Natural killer cell (primary cell): ENCODE data around the gene FAN1. TPM values are rescaled to one million over a fixed set of nuclear protein-coding genes. Genes with fewer than 3 reads are reported as not detected.

Experiments used
- ATAC-seq, 3 donors: fragments of 150-1000 bp in 2 of 3; fragments of 200-7000 bp in 1 of 3; cut with Tn5 transposase; 1 replicate in 1 of 3; 2 replicates in 2 of 3; pipeline ENCODE4 v1.10.0; 2021; ENCODE audit warnings: mild to moderate bottlenecking in 2 of 3, moderate library complexity in 2 of 3
- DNase-seq, 2 donors: peaks; one replicate each; pipeline versions ENCODE4 v3.0.0 to v3.0.0-alpha.2; 2013 to 2021; ENCODE audit warnings: mixed read lengths in 1 of 2
- H3K27ac ChIP-seq: one replicate; pipeline ENCODE4 v1.5.1; 2013; ENCODE audit warnings: mild to moderate bottlenecking, low read length
- H3K27me3 ChIP-seq: one replicate; pipeline ENCODE4 v1.6.1; 2013; ENCODE audit warnings: low read length; ENCODE audit not compliant: control insufficient read depth, insufficient read depth
- H3K36me3 ChIP-seq: one replicate; pipeline ENCODE4 v1.6.1; 2013; ENCODE audit warnings: low read length; ENCODE audit not compliant: control insufficient read depth, insufficient read depth
- H3K4me1 ChIP-seq: one replicate; pipeline ENCODE4 v1.6.1; 2013; ENCODE audit warnings: low read length; ENCODE audit not compliant: control insufficient read depth, insufficient read depth
- H3K4me3 ChIP-seq: one replicate; pipeline ENCODE4 v1.5.1; 2013; ENCODE audit warnings: low read length
- H3K9me3 ChIP-seq: one replicate; pipeline ENCODE4 v1.6.1; 2013; ENCODE audit warnings: low read length; ENCODE audit not compliant: control insufficient read depth, insufficient read depth
- H3K27ac Mint-ChIP-seq, 2 donors: one replicate each; pipeline ENCODE4 v1.8.0; 2022; ENCODE audit warnings: mild to moderate bottlenecking in 2 of 2, mixed read lengths in 2 of 2, moderate library complexity in 1 of 2
- H3K27me3 Mint-ChIP-seq, 2 donors: one replicate each; pipeline ENCODE4 v1.8.0; 2022; ENCODE audit warnings: low read depth in 2 of 2, mixed read lengths in 2 of 2
- H3K36me3 Mint-ChIP-seq: one replicate; pipeline ENCODE4 v1.8.0; 2022; ENCODE audit warnings: mixed read lengths
- H3K4me1 Mint-ChIP-seq, 2 donors: one replicate each; pipeline ENCODE4 v1.8.0; 2022; ENCODE audit warnings: mixed read lengths in 2 of 2
- H3K4me3 Mint-ChIP-seq: one replicate; pipeline ENCODE4 v1.8.0; 2022; ENCODE audit warnings: mild to moderate bottlenecking, moderate library complexity, mixed read lengths
- H3K9me3 Mint-ChIP-seq, 2 donors: one replicate each; pipeline ENCODE4 v1.8.0; 2022; ENCODE audit warnings: mixed read lengths in 2 of 2
- CTCF ChIP-seq: fragments of 200-600 bp; IDR thresholded peaks from one replicate; pipeline ENCODE4 v1.8.0; 2022; ENCODE audit warnings: antibody characterized with exemption
- WGBS: methylation state at CpG from one replicate; pipeline ENCODE4 v1.1.7; 2013; ENCODE audit warnings: missing lambda C conversion rate; ENCODE audit not compliant: insufficient coverage; 5-methylcytosine and 5-hydroxymethylcytosine counted together
- intact Hi-C: fragments of 100-400 bp; cut with micrococcal nuclease; formaldehyde crosslinking; loops from one replicate; pipeline ENCODE4 v1.14.2; 2022
- total RNA-seq, 4 donors: library from RNA; stranded (reverse); fragments of 120-200 nt in 1 of 4; gene quantifications; one replicate each; pipeline versions ENCODE4 v1.2.3 to v1.2.4, GENCODE V29; 2013 to 2022

The FAN1 gene
- total RNA-seq, 3 donors from 2014 or later (not counting 1 experiment from before 2014, with no cell fraction given) = 9.1 to 18.8 (median 15.3) TPM

GRCh38 chr15:30929982-30930381, 26.3 kb downstream of the FAN1 start:
- Histone ChIP-seq H3K4me3 (no peak overlapping the region), H3K36me3 (peaks cover 45% of the 10 kb centered on the region), H3K27me3 (no peaks in the 10 kb centered on the region), H3K9me3 (no peaks in the 10 kb centered on the region), H3K4me1 (no peaks in the 10 kb centered on the region), H3K27ac (no peak overlapping the region)
- ATAC-seq (no peak), DNase-seq (no peak)
- Mint-ChIP-seq H3K27ac (no peak overlapping the region), H3K36me3 (peaks cover 14% of the 10 kb centered on the region), H3K4me3 (no peak overlapping the region), H3K9me3 (no peaks in the 10 kb centered on the region), H3K4me1 (peaks cover 5 to 10% of the 10 kb centered on the region in 2 donors), H3K27me3 (no peaks in the 10 kb centered on the region)
- intact Hi-C loops = loop anchor here (5.0 kb wide), 1 partner anchor 477 kb away; no protein-coding TSS in a partner anchor
- TF ChIP-seq CTCF = no peak
- WGBS = 95% methylated on average over 4 of the region's 4 CpGs

- peaks cover 41% of the 10 kb centered on the region for H3K36me3 ChIP-seq
- H3K27me3 ChIP-seq = no peaks in the 10 kb centered on the region
- no peak overlapping the region for H3K4me3 ChIP-seq
- DNase-seq = no peak
- H3K4me3 Mint-ChIP-seq = no peak overlapping the region
- no peak overlapping the region for H3K27ac Mint-ChIP-seq
- H3K4me1 ChIP-seq = no peaks in the 10 kb centered on the region
- intact Hi-C loops = no loop called here
- H3K9me3 ChIP-seq = no peaks in the 10 kb centered on the region
- TF ChIP-seq CTCF = no peak
- no peak overlapping the region for H3K27ac ChIP-seq
- H3K36me3 Mint-ChIP-seq = peaks cover 14% of the 10 kb centered on the region
- H3K9me3 Mint-ChIP-seq = no peaks in the 10 kb centered on the region
- H3K4me1 Mint-ChIP-seq = peaks cover 5 to 10% of the 10 kb centered on the region in 2 donors
- no peak for ATAC-seq
- H3K27me3 Mint-ChIP-seq = no peaks in the 10 kb centered on the region
- 94% methylated on average over 8 of the region's 8 CpGs for WGBS
These were observed 26.7 kb downstream of the FAN1 start for GRCh38 chr15:30930422-30930821.

GRCh38 chr15:30933293-30933692, 29.6 kb downstream of the FAN1 start:
- peaks cover 6% of the 10 kb centered on the region for H3K36me3 Mint-ChIP-seq
- peaks cover 28% of the 10 kb centered on the region for H3K36me3 ChIP-seq

More at GRCh38 chr15:30933293-30933692, 29.6 kb downstream of the FAN1 start:
- TF ChIP-seq CTCF = no peak
- no peak for DNase-seq
- ATAC-seq = no peak
- intact Hi-C loops = no loop called here
- no peaks in the 10 kb centered on the region for H3K9me3 ChIP-seq
- no peak overlapping the region for H3K27ac ChIP-seq
- H3K4me3 ChIP-seq = no peak overlapping the region
- no peak overlapping the region for H3K27ac Mint-ChIP-seq
- no peaks in the 10 kb centered on the region for H3K27me3 ChIP-seq
- no peaks in the 10 kb centered on the region for H3K4me1 ChIP-seq
- no peaks in the 10 kb centered on the region for H3K27me3 Mint-ChIP-seq
- peaks cover 5 to 10% of the 10 kb centered on the region in 2 donors for H3K4me1 Mint-ChIP-seq
- no peaks in the 10 kb centered on the region for H3K9me3 Mint-ChIP-seq
- no peak overlapping the region for H3K4me3 Mint-ChIP-seq
